GM19238 (cell line): ENCODE results near the gene VMP1.
"Not testable (repeated sequence)": the region's sequence is repeated elsewhere in the genome, so short reads cannot be mapped to it uniquely, and the experiment has no call there.

Source experiments
- DNase-seq: peaks from one replicate; pipeline ENCODE4 v3.0.0; 2011; ENCODE audit warnings: low spot score; ENCODE audit not compliant: insufficient read length

VMP1 gene

GRCh38 chr17:59839651-59840328 is 132.3 kb downstream of the VMP1 start:
- no peak for DNase-seq

- DNase-seq, result no peak
These were observed 133.1 kb downstream of the VMP1 start for GRCh38 chr17:59840329-59841090.

GRCh38 chr17:59841091-59841881 is 133.8 kb downstream of the VMP1 start:
- not testable (repeated sequence) for DNase-seq

GRCh38 chr17:59841882-59842263 is 134.4 kb downstream of the VMP1 start:
- DNase-seq, result not testable (repeated sequence)

GRCh38 chr17:59842901-59843652 is 135.6 kb downstream of the VMP1 start:
- no peak for DNase-seq

GRCh38 chr17:59844884-59845594 is 137.6 kb downstream of the VMP1 start:
- no peak for DNase-seq

GRCh38 chr17:59845595-59846393 is 138.3 kb downstream of the VMP1 start:
- DNase-seq, result no peak

- no peak for DNase-seq
These were observed 139.1 kb downstream of the VMP1 start for GRCh38 chr17:59846394-59847165.

GRCh38 chr17:59848385-59848668 is 140.9 kb downstream of the VMP1 start:
- no peak for DNase-seq

- no peak for DNase-seq
These were observed 141.3 kb downstream of the VMP1 start for GRCh38 chr17:59848778-59849177.

GRCh38 chr17:59850311-59850710 is 142.9 kb downstream of the VMP1 start:
- not testable (repeated sequence) for DNase-seq

- DNase-seq, result no peak
These were observed 144.3 kb downstream of the VMP1 start for GRCh38 chr17:59851439-59852375.

- not testable (repeated sequence) for DNase-seq
These were observed 145.4 kb downstream of the VMP1 start for GRCh38 chr17:59852847-59853167.

GRCh38 chr17:59853168-59853918 is 145.9 kb downstream of the VMP1 start:
- no peak for DNase-seq

- DNase-seq, result not testable (repeated sequence)
These were observed 146.7 kb downstream of the VMP1 start for GRCh38 chr17:59853919-59854729.

- DNase-seq, result no peak
These were observed 149.7 kb downstream of the VMP1 start for GRCh38 chr17:59856859-59857794.
